Islet precursor cell (in vitro differentiated cells): Measurements from ENCODE around the gene HSD11B1.

ENCODE experiments used
- DNase-seq: peaks from one replicate; pipeline ENCODE4 v3.0.0-alpha.2; 2018

Gene HSD11B1

DNA sequence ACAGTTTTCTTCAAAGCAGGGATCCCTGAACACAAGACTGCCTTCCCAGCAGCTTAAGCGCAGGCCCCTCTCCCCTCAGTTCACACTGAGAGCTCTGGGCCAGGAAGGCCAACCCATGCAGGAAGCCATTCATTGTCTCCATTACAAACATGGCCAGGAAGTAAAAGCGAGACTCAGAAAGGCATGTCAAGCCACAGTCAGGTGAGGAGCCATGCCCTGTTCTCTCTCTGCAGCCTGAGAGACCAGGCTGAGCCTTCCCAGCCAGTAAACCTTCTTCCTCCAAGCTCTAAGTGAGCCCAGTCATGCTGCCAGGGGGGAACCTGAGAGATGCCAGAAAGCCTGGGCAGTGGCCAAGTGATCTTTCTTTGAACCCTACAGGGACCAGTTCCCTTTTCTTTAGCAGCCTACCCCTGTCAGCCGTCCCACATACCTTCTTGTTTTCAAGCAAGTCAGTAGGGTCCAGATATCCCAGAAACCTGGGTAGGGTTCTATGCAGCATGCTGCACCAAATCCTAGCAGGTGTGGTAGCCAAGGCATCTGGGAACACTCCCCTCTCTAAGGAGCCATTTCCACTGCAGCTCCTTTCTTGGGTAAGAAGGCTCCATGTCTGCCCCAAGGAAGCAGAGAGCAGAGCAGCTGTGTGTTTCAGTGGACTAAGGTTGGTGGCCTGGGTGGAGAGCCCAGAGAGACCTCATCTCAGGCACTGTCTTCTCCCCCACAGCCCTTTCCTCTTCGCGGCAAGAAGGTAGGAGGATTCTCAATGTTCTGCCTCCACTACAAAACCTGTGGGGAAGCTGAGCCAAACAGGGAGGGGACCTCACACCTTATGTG, 52.2 kb downstream of the HSD11B1 start:
- no peak for DNase-seq

DNA sequence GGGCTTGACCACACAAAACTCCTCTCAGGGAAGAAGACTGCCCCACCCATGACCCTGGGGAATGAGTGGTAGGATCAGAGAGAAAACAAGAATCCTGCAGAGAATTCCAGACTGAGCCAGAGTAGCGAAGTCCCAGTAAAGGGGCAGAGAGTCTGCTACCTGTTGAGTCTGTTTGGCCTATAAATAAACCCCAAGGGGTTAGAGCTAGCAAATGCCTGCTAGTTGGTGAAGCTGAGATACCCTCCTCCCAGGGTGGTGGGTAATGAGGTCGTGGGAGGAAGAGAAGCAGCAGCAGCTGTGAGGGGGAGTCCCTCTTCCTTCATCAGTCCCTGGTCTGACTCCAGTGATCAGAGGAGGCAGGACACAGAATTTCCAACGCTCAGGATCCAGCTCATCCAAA, 53.8 kb downstream of the HSD11B1 start:
- DNase-seq = no peak

DNA sequence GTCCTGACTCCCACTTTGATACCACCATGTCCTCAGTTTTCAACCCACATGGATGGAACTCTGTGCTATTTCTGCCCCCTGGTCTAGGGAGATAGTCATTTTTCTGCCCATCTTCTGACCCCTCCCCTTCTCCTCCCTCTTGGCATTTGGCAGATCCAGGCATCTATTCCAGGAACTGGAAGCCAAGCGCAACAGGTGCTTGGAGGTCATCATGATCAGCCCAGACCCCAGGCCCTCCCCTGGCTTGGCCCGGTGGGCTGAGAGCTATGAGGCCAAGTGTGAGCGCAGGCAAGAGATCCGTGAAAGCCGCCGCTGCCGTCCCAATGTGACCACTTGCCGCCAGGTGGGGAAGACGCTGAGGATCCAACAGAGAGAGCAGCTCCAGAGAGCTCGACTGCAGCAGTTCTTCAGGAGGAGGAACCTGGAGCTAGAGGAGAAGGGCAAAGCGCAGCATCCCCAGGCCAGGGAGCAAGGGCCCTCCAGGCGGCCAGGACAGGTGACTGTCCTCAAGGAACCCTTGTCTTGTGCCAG, 55.2 kb downstream of the HSD11B1 start:
- DNase-seq = no peak

DNA sequence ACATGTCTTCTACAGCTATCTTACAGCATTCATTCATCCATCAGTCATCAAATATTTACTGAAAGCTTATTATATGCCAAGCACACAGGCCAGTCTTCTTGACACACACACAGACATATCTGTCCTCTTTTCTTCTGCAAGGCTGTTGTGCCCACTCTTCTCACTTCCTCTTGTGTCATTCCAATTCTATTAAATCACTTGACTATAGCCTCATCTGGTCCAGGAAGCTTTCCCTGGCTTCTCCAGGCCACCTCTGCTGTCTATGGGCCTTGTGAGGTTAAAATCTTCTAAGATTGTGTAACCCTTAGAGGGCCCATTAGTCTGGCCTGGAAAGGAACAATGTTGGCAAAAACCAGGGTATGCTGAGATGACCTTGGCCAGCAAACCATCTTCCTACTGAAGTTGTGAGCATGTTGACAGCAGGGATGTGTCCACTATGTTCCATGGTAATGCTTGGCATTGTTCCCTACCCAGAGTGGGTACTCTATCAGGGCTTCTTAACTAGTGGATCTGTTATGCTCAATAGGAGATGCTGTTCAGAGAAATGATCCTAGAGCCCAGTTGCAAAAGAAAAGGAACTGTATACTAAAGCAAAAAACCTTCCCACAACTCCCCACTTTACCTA, 56.5 kb downstream of the HSD11B1 start:
- DNase-seq = no peak

DNA sequence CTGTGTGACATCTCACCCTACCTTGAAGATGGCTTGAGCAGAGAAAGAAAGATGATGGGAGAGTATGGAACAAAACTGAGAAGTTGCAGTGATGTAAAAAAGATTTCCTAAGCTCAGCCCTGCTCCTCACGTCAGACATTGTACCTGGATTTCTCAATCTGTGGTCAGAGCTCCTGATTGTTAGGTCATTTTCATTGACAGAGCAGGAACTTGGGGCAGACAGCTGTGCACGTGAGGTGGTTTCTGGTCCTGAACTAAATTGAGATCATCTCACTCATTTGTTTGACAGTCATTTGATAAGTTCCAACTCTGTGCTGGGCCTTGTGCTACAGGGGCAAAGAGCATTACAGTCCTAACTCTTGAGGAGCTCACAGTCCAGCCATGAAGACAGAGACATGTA, 61.4 kb downstream of the HSD11B1 start:
- DNase-seq = no peak

DNA sequence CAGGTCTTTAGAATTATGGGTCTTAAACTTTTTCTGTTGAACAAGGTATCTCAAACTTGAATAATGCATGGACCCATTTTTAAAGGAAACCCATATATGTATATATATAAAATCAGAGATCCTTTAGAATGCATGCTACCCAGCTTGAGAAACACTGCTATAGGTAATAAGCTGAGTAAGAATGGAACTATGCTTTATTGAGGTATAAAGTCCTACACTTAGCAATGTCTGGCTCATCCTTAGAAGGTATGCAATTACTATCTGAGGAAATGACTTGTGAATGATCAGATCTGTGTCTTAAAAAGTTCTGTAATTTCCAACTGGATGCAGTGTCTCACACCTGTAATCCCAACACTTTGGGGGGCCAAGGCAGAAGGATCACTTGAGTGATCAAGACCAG, 62.5 kb downstream of the HSD11B1 start:
- no peak for DNase-seq

DNA sequence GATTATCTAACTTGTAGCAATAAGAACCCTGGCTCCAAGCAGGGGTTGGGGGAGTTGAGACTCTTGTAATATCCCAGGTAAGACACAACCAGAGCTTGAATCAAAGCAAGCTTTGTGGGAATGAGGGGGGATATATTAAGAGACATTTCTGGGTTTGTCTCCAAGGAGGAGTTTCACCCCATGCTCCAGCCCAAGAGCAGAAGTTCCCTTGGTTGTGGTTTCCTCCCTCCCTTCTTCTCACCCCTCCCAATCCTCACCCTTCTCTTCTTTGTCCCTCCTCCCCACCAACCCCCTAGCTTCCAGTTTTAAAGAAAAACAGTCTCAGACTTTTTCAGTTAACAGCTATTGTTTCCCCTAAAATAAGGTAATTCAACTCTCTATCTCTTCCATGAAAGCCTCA, 63.1 kb downstream of the HSD11B1 start:
- DNase-seq = no peak

DNA sequence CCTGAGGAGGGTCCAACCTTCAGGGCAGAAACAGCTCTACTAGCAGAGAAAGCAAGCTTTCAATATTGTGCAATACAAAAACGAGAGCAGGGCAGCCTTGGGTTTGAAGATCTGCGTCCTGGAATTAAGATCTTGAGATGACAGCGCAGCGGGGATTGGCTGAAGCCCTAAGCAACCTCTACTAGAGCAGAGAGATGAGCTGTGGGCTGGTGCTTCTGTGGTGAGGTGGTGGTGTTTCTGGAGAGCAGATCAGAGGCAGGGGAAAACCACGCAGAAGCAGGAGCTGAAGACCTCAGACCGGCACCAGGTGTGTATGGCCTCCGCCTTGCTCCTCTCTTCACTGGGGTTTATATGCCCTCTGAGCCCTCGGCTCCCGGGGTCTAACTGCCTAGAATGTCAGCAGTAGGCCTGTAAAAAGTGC, 63.7 kb downstream of the HSD11B1 start:
- no peak for DNase-seq

DNA sequence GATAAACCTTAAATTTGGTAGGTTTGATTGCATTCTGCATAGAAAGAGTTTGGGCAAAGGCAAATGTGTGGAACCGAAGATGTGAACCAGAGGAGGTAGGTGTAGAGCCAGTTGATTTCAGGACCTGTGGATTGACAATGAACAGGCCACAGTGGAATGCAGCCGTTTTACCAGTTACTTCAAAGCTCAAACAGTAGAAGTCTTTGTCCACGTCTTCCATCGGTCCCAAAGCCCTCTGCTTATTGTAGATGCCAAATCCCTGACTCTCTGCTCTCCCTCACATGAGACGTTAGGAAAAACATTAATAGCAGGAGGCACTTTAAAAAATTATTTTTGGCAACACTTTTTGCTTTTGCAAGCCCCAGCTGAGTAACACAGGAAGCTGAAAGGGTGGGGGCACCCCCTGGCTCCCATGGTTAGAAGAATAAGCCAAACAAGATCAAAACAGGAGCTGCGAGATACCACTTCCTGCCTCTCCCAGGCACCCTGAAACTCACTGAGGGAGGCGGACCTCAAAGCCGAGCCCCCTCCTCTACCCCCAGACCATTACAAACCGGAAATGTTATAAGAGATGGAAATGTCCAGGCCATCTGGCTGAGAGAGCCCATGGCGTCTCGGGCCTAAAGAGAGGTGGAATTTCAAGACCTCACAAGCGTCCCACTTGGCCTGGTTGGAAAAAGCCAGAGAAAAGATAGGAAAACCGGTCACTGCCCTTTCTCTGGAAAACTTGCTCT, 64.7 kb downstream of the HSD11B1 start:
- DNase-seq = peak; percentile 92

DNA sequence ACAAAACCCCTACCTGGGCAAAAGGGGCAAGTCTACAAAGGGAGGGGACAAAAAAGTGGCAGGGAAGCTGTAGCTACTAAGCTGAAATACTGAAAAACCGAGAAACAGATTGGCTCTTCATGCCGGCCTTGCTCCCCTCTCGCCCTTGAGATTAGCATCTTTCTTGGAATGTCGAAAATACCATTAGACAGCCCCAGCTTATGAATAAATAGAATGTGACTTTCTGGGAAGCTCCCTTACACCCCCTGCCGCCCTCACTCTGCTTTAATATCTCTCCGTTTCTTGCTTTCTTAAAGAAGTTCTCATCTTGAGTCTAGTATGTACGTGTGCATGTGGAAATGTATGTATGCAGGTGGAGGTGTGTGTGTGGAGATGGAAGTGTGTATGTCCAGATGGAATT, 65.3 kb downstream of the HSD11B1 start:
- DNase-seq = no peak

DNA sequence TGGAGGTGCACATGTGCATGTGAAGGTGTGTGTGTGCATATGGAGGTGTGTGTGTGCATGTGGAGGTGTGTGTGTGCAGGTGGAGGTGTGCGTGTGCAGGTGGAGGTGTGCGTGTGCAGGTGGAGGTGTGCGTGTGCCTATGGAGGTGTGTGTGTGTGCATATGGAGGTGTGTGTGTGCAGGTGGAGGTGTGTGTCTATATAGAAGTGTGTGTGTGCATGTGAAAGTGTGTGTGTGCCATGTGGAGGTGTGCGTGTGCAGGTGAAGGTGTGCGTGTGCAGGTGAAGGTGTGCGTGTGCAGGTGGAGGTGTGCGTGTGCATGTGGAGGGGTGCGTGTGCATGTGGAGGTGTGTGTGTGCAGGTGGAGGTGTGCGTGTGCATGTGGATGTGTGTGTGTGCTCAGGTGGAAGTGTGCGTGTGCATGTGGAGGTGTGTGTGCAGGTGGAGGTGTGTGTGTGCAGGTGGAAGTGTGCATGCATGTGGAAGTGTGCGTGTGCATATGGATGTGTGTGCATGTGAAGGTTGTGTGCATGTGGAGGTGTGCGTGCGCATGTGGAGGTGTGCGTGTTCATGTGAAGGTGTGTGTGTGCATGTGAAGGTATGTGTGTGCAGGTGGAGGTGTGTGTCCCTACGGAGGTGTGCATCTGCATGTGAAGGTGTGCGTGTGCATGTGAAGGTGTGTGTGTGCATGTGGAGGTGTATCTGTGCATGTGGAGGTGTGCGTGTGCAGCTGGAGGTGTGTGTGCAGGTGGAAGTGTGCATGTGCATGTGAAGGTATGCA, 66.2 kb downstream of the HSD11B1 start:
- DNase-seq = peak; percentile 10

DNA sequence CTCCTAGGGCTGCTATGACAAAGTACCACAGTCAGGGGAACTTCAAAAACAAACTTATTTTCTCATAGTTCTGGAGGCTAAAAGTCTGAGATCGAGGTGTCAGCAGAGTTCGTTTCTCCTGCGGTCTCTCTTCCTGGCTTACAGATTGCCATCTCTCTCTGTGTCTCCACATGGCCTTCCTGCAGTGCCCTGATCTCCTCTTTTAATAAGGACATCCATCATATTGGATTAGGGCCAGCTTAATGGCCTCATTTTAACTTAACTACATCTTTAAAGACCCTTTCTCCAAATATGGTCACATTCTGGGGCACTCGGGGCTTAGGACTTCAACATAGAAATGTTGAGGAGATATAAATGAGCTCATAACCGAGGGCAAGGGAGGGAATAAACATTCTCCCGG, 67.5 kb downstream of the HSD11B1 start:
- DNase-seq = no peak

DNA sequence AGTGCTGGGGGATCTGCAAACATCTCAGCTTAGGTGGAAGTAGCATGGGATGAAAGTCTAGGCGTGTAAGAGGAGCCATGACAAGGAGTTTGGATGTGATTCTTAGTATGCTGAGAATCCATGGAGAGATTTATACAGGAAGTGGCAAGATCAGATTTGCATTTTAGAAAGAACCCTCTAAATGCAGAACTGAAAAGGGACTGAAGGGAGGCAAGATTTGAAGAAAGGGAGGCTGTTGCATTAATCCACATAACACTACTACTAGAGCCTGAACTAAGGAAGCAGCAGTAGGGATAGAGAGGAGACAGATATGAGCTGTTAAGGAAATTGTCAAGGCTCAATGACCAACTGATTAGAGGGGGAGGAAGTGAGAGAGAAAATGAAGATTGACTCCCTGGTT, 69.9 kb downstream of the HSD11B1 start:
- DNase-seq = no peak

DNA sequence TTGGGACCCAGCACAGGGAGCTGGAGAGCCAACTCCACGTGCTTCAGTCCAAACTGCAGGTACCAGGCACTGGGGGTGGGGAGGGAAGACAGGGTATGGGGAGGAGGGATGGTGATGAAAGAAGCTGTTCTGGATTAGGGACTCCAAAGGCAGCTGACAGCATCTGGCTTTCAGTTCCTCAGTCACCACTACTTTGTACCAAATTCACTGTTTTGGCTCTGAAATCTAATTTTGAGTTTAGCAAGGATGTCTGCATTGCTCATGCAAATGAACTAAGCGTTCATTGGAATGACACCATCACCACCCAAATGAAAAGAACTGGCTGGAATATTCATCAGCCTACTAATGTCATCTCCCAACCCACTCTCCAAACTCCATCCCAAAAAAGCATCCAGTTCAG, 71.0 kb downstream of the HSD11B1 start:
- DNase-seq = no peak

DNA sequence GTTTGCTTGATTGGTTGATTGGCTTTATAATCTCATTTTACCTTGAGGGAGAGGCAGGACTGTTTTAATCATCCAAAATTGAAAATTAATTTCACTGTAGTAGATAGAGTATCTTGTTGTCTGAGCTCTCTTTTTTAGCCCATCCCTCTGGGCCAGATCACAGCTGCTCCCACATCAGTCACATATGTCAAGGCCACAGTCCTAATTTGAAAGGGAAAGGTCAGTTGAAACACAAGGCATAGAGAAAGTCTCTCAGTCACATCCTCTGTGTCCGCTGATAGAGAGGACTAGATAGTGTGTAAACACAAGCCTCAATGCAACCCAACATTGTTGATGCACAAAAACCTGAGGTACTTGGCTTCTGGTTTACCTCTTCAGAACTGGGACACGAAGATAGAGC, 72.9 kb downstream of the HSD11B1 start:
- no peak for DNase-seq

DNA sequence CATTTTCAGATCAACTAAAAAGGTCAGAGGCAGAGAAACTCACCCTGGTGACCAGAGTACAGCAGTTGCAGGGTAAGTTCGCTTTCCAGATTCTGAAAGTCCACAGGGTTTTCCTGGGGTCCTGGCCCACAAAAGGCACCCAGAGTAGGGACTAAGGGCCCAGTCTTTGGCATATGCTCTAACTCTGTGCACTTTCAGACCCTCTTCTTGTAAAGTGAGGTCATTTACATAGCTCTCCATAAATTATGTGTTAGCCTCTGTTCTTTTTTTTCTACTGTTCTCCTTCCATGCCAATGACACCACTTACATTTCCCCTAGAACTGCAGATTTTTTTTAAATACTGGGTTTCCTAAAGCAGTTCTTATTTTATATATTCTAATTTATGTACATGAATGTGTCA, 73.5 kb downstream of the HSD11B1 start:
- no peak for DNase-seq

DNA sequence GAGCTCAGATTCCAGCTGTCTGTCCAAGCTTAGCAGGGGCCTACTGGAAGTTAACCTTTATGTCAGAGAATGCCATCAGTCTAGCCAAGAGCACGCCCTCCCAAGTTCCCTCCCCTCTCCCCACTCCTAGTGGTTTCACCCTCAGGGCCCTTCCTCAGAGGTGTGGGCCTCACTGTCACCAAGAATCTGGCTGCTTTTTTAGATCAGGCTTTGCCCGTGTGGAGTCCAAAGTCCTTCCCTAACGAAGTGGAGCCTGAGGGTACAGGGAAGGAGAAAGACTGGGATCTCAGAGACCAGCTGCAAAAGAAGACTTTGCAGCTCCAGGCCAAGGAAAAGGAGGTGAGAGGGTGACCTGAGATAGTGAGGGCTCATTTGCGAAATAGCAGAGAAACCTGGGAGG, 75.6 kb downstream of the HSD11B1 start:
- peak; percentile 84 for DNase-seq

DNA sequence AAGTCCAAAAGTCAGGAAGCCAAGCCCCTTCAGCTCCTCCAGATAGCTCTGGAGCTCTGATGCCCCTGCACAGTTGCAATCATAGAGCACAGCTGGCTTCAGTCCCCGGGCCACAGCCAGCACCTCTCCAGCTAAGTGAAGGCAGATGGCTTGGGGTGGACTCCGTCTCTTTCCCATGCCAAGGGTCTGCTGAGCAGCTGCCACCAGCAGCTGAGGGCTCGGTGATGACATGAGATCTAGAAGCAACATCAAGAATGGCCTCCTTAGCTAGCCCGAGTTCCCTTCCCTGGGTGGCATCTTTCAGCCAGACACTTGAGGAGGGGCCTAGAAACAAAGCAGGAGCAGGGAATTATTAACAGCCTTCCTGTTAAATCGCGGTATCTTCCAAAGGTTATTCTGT, 78.7 kb downstream of the HSD11B1 start:
- no peak for DNase-seq
